BJ (cell line): ENCODE measurements around the gene BCAN. TPM values are rescaled to one million over a fixed set of nuclear protein-coding genes. Genes with fewer than 3 reads are reported as not detected.

Source experiments
- CTCF ChIA-PET: fragments of 350-600 bp; formaldehyde crosslinking; extraction: SDS; loops from one replicate; lab custom pipeline; 2021; ENCODE audit warnings: antibody characterized with exemption, inconsistent platforms; lab: Yijun Ruan, JAX
- POLR2A ChIA-PET: fragments of 300-600 bp; sonication (Branson Sonifier 250); formaldehyde crosslinking; extraction: SDS; loops from one replicate; lab custom pipeline; 2021; ENCODE audit warnings: antibody characterized with exemption; lab: Charles Lee
- DNase-seq: peaks from one replicate; pipeline ENCODE4 v3.0.0-alpha.2; 2011; ENCODE audit warnings: low read depth
- H3K27me3 ChIP-seq: 2 replicates; pipeline ENCODE4 v1.6.0; 2011; ENCODE audit warnings: low read length; ENCODE audit not compliant: control insufficient read depth, insufficient read depth
- H3K36me3 ChIP-seq: 2 replicates; pipeline ENCODE4 v1.5.1; 2011; ENCODE audit warnings: low read length; ENCODE audit not compliant: control insufficient read depth, insufficient read depth
- H3K4me3 ChIP-seq: 2 replicates; pipeline ENCODE4 v1.5.1; 2011; ENCODE audit warnings: low read depth, mild to moderate bottlenecking, control low read depth, low read length
- CTCF ChIP-seq: IDR thresholded peaks from 2 replicates; pipeline ENCODE4 v1.5.1; 2011; ENCODE audit warnings: low read depth, mild to moderate bottlenecking, control low read depth, inconsistent platforms, low read length, moderate library complexity; ENCODE audit not compliant: insufficient read depth
- polyA plus RNA-seq: library from polyadenylated mRNA; depleted of rRNA; stranded (reverse); fragments of >200 nt; gene quantifications from 2 replicates; pipeline ENCODE4 v1.2.3, GENCODE V29; 2011

The BCAN gene
- polyA plus RNA-seq, 1 experiment, result 0.02 TPM

GRCh38 chr1:156639601-156640101 is 2.3 kb upstream of the BCAN start:
- no peaks in the 10 kb centered on the region for H3K36me3 ChIP-seq
- ChIA-PET POLR2A (no interaction called here), CTCF (interaction anchor here (0.5 to 5.5 kb wide), 5 partner anchors 14 to 146 kb away, joined by 3 to 32 read pairs (median 3); partner anchors contain the start of gene NES)
- no peak overlapping the region for H3K4me3 ChIP-seq
- peaks cover 70% of the 10 kb centered on the region for H3K27me3 ChIP-seq
- no peak for TF ChIP-seq CTCF
- no peak for DNase-seq

GRCh38 chr1:156640842-156641706 is 843 bp upstream of the BCAN start:
- TF ChIP-seq CTCF, result no peak
- POLR2A ChIA-PET, result no interaction called here
- no peak for DNase-seq
- H3K36me3 ChIP-seq, result no peaks in the 10 kb centered on the region
- CTCF ChIA-PET, result interaction anchor here (0.6 to 5.5 kb wide), 7 partner anchors 13 to 57 kb away, joined by 3 to 32 read pairs (median 3); no protein-coding TSS in a partner anchor
- H3K27me3 ChIP-seq, result peaks cover 75% of the 10 kb centered on the region
- H3K4me3 ChIP-seq, result no peak overlapping the region

- POLR2A ChIA-PET, result no interaction called here
- no peak for TF ChIP-seq CTCF
- H3K27me3 ChIP-seq, result peaks cover 81% of the 10 kb centered on the region
These were observed 540 bp downstream of the BCAN start for GRCh38 chr1:156642265-156643048.

GRCh38 chr1:156643049-156643777 is 1.3 kb downstream of the BCAN start:
- TF ChIP-seq CTCF, result no peak
- H3K27me3 ChIP-seq, result peaks cover 83% of the 10 kb centered on the region
- H3K36me3 ChIP-seq, result no peaks in the 10 kb centered on the region
- ChIA-PET CTCF (interaction anchor here (0.6 to 4.2 kb wide), 7 partner anchors 13 to 257 kb away, joined by 3 to 27 read pairs (median 5); no protein-coding TSS in a partner anchor), POLR2A (no interaction called here)
- H3K4me3 ChIP-seq, result no peak overlapping the region
- no peak for DNase-seq

More at GRCh38 chr1:156642265-156643048, 540 bp downstream of the BCAN start:
- no peak overlapping the region for H3K4me3 ChIP-seq
- DNase-seq, result no peak
- CTCF ChIA-PET, result interaction anchor here (1.0 to 4.2 kb wide), 6 partner anchors 13 to 257 kb away, joined by 3 to 27 read pairs (median 7); no protein-coding TSS in a partner anchor
- H3K36me3 ChIP-seq, result no peaks in the 10 kb centered on the region
